GM12878 (cell line): ENCODE measurements around the gene ZDHHC3. TPM values are rescaled to one million over a fixed set of nuclear protein-coding genes. Genes with fewer than 3 reads are reported as not detected.

ENCODE experiments used
- ATAC-seq: fragments of 200-7000 bp; cut with Tn5 transposase; 3 replicates; pipeline ENCODE4 v1.9.1; 2020; ENCODE audit warnings: mild to moderate bottlenecking, moderate library complexity
- BruUV-seq: library from RNA; stranded (reverse); fragments of 400-500 nt; replicated peaks from 2 replicates; lab custom pipeline; 2021; lab: Mats Ljungman, UMichigan
- CTCF ChIA-PET: fragments of 300-600 bp; sonication (Branson Sonifier 250); formaldehyde crosslinking; extraction: SDS; loops from one replicate; lab custom pipeline; 2021; ENCODE audit warnings: inconsistent platforms; lab: Yijun Ruan, JAX
- POLR2A ChIA-PET: fragments of 350-600 bp; formaldehyde crosslinking; extraction: SDS; loops from one replicate; lab custom pipeline; 2021; ENCODE audit warnings: inconsistent platforms; lab: Charles Lee
- RAD21 ChIA-PET: fragments of 300-600 bp; sonication (Branson Sonifier 250); formaldehyde crosslinking; loops from one replicate; lab custom pipeline; 2023; ENCODE audit warnings: antibody characterized with exemption; ENCODE audit not compliant: unreplicated experiment; lab: Charles Lee
- SMC1A ChIA-PET: fragments of 300-600 bp; sonication (Branson Sonifier 250); formaldehyde crosslinking; loops from one replicate; lab custom pipeline; 2023; ENCODE audit not compliant: unreplicated experiment, uncharacterized antibody; lab: Charles Lee
- DNase-seq: peaks from one replicate; pipeline ENCODE4 v3.0.0-alpha.2; 2011; ENCODE audit warnings: low read depth, low spot score
- FAIRE-seq: peaks from 3 replicates; lab custom pipeline; 2011; peaks lifted over from hg19 to GRCh38; lab: Jason Lieb, UNC
- H2AFZ ChIP-seq: 2 replicates; pipeline ENCODE4 v1.6.0; 2011; ENCODE audit warnings: low read depth, low read length, control low read depth; ENCODE audit not compliant: control insufficient read depth
- H3K27ac ChIP-seq: 2 replicates; pipeline ENCODE4 v1.5.1; 2011; ENCODE audit warnings: control low read depth; ENCODE audit not compliant: control insufficient read depth, insufficient read depth
- H3K27me3 ChIP-seq, 2 experiments: replicated peaks in 1 of 2; 2 replicates each; pipeline versions ENCODE4 v1.6.0 to v1.6.1; 2011; ENCODE audit warnings: low read length in 1 of 2; ENCODE audit not compliant: control insufficient read depth in 2 of 2, insufficient read depth in 2 of 2
- H3K36me3 ChIP-seq, 2 experiments: 2 replicates each; pipeline ENCODE4 v1.5.1; 2011; ENCODE audit warnings: low read length in 1 of 2; ENCODE audit not compliant: control insufficient read depth in 2 of 2, insufficient read depth in 2 of 2
- H3K4me1 ChIP-seq: 2 replicates; pipeline ENCODE4 v1.6.1; 2011; ENCODE audit warnings: mild to moderate bottlenecking, low read length, moderate library complexity, mixed read lengths; ENCODE audit not compliant: control insufficient read depth, insufficient read depth
- H3K4me2 ChIP-seq: 2 replicates; pipeline ENCODE4 v1.6.0; 2011; ENCODE audit warnings: control low read depth; ENCODE audit not compliant: control insufficient read depth, insufficient read depth
- H3K4me3 ChIP-seq: fragments of 200-600 bp; sonication (generic); 2 replicates; pipeline ENCODE4 v1.5.1; 2016
- H3K79me2 ChIP-seq: 2 replicates; pipeline ENCODE4 v1.6.0; 2011; ENCODE audit warnings: low read length; ENCODE audit not compliant: control insufficient read depth, insufficient read depth
- H3K9ac ChIP-seq: 2 replicates; pipeline ENCODE4 v1.8.0; 2011; ENCODE audit warnings: low read length, control low read depth, mixed read lengths; ENCODE audit not compliant: control insufficient read depth, insufficient read depth
- H3K9me3 ChIP-seq: replicated peaks from 3 replicates; pipeline ENCODE4 v1.5.1; 2011; ENCODE audit warnings: mild to moderate bottlenecking, low read length; ENCODE audit not compliant: control insufficient read depth, insufficient read depth
- H4K20me1 ChIP-seq: 2 replicates; pipeline ENCODE4 v1.6.0; 2011; ENCODE audit not compliant: control insufficient read depth, insufficient read depth
- BHLHE40 ChIP-seq, 2 experiments: fragments of 450-650 bp in 1 of 2; IDR thresholded peaks; 2 replicates each; pipeline ENCODE4 v1.6.1; 2011 to 2017; ENCODE audit warnings: low read depth in 2 of 2, borderline replicate concordance in 1 of 2, improper control_type of control experiment in 1 of 2, low read length in 1 of 2, mild to moderate bottlenecking in 1 of 2
- MYC ChIP-seq: IDR thresholded peaks from 2 replicates; pipeline ENCODE4 v1.6.1; 2011; ENCODE audit warnings: mild to moderate bottlenecking, low read length, moderate library complexity, inconsistent platforms; ENCODE audit not compliant: insufficient read depth, insufficient replicate concordance, insufficient read length, severe bottlenecking
- REST ChIP-seq: IDR thresholded peaks from 2 replicates; pipeline ENCODE4 v1.6.1; 2012; ENCODE audit warnings: mild to moderate bottlenecking, low read depth, low read length
- RUNX3 ChIP-seq: IDR thresholded peaks from 2 replicates; pipeline ENCODE4 v1.6.1; 2012; ENCODE audit warnings: low read length, inconsistent platforms
- SMAD1 ChIP-seq: fragments of 450-650 bp; IDR thresholded peaks from 2 replicates; pipeline ENCODE4 v1.6.1; 2018; ENCODE audit warnings: mild to moderate bottlenecking, low read depth; ENCODE audit not compliant: partially characterized antibody
- SMC3 ChIP-seq: IDR thresholded peaks from 2 replicates; pipeline ENCODE4 v1.6.1; 2011; ENCODE audit warnings: low read length, improper control_type of control experiment, borderline replicate concordance
- SP1 ChIP-seq: IDR thresholded peaks from one replicate; pipeline ENCODE4 v1.6.1; 2011; ENCODE audit warnings: low read depth, low read length
- SPI1 ChIP-seq: IDR thresholded peaks from 2 replicates; pipeline ENCODE4 v1.6.1; 2011; ENCODE audit warnings: low read depth, mild to moderate bottlenecking, low read length, moderate library complexity, borderline replicate concordance; ENCODE audit not compliant: insufficient read depth
- WGBS: methylation state at CpG from one replicate; pipeline ENCODE4 v1.1.6; 2016; ENCODE audit warnings: low lambda C conversion rate; ENCODE audit not compliant: insufficient replicate concordance, insufficient coverage; ENCODE audit errors: missing lambda C conversion rate; 5-methylcytosine and 5-hydroxymethylcytosine counted together
- in situ Hi-C: fragments of 300-500 bp; cut with MboI; formaldehyde crosslinking; loops from 9 replicates; pipeline ENCODE4 v1.14.3; 2018; ENCODE audit warnings: mixed read lengths
- intact Hi-C: fragments of 100-400 bp; cut with micrococcal nuclease; formaldehyde crosslinking; loops from one replicate; pipeline ENCODE4 v1.14.2; 2022; ENCODE audit not compliant: unreplicated experiment
- polyA plus RNA-seq, 11 experiments: library from polyadenylated mRNA; depleted of rRNA in 4 of 11; unstranded in 6 of 11; stranded (reverse) in 5 of 11; fragments of >200 nt; fragmentation: Nextera tagmentation in 4 of 11; fragmentation: Illumina TruSeq in 1 of 11; extraction: Ambion mirVana in 4 of 11; extraction: Trizol in 1 of 11; gene quantifications; 1 replicate in 1 of 11; 2 replicates in 10 of 11; pipeline versions ENCODE4 v1.2.1 to v1.2.3, GENCODE V29; 2011 to 2016; ENCODE audit warnings: inconsistent platforms in 2 of 11, missing spikeins in 2 of 11, low read depth in 1 of 11
- total RNA-seq, 4 experiments: library from RNA; depleted of rRNA in 3 of 4; stranded (reverse); fragments of >200 nt in 3 of 4; fragmentation: Illumina TruSeq in 1 of 4; extraction: Trizol in 1 of 4; gene quantifications; 2 replicates each; pipeline versions ENCODE4 v1.2.1 to v1.2.3, GENCODE V29; 2013 to 2021
- TF ChIP-seq, protein P1 (sequence below): fragments of 450-650 bp; IDR thresholded peaks from 2 replicates; pipeline ENCODE4 v1.6.1; 2016; ENCODE audit warnings: mild to moderate bottlenecking, moderate library complexity, borderline replicate concordance

ZDHHC3 gene
- total and polyA plus RNA-seq, 10 of the 15 experiments (the other 5 are each of a cell fraction or from before 2014, with no cell fraction given): 6.8 to 79.1 (median 40.8) TPM

GRCh38 chr3:44887101-44887500 is 88.9 kb downstream of the ZDHHC3 start:
- Histone ChIP-seq H3K4me3 (no peak overlapping the region), H3K4me1 (no peaks in the 10 kb centered on the region), H3K27ac (no peak overlapping the region), H3K4me2 (no peak overlapping the region), H3K9me3 (no peaks in the 10 kb centered on the region), H3K79me2 (no peaks in the 10 kb centered on the region), H4K20me1 (no peaks in the 10 kb centered on the region), H3K36me3 (no peaks in the 10 kb centered on the region), H2AFZ (no peak overlapping the region), H3K27me3 (no peaks in the 10 kb centered on the region), H3K9ac (no peak overlapping the region)
- ATAC-seq (no peak), DNase-seq (no peak), FAIRE-seq (no peak)
- SMC1A ChIA-PET: interaction anchor here (1.3 kb wide), 1 partner anchor 11 kb away, joined by 4 read pairs; no protein-coding TSS in a partner anchor
- intact Hi-C loops: no loop called here
- RAD21 ChIA-PET: no interaction called here
- in situ Hi-C loops: no loop called here
- POLR2A ChIA-PET: no interaction called here
- CTCF ChIA-PET: no interaction called here
- WGBS: 16% methylated on average over 7 of the region's 7 CpGs
- no peak for TF ChIP-seq SMC3
- no peak for TF ChIP-seq SPI1
- TF ChIP-seq BHLHE40 (IDR thresholded peaks at IDR 0.05; ENCODE audit: borderline replicate concordance in 1 of 2, low read depth in 2 of 2, low read length in 1 of 2): no peak
- BruUV-seq: no TSS peak

DNA sequence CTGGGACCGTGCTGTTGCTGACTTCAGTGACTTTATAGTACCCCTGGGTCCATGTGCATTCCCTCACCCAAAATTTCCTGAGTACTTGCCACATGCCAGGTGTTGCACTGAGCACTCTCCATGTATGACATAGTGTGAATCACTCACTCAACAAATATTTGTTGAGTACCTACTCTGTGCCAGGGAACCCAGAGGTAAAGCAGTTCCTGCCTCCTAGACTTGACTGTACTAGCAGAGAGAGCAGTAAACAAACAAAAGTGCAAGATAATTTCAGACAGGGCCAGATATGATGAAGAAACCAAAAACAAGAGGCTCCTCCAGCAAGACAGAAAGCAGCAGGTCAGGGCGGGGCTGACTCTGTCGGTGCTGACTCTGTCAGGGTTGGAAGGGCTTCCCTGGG is 89.4 kb downstream of the ZDHHC3 start:
- DNase-seq: no peak
- H3K36me3 ChIP-seq: no peaks in the 10 kb centered on the region
- no peak overlapping the region for H3K27ac ChIP-seq
- H3K27me3 ChIP-seq: no peaks in the 10 kb centered on the region
- WGBS: 20% methylated on average over 3 of the region's 3 CpGs
- H2AFZ ChIP-seq: no peak overlapping the region
- ChIA-PET CTCF (no interaction called here), SMC1A (no interaction called here), POLR2A (no interaction called here), RAD21 (no interaction called here)
- no peak overlapping the region for H3K4me2 ChIP-seq
- no peak for FAIRE-seq
- no peaks in the 10 kb centered on the region for H3K79me2 ChIP-seq
- H3K4me1 ChIP-seq: no peaks in the 10 kb centered on the region
- intact Hi-C loops (no loop called here), in situ Hi-C loops (no loop called here)
- no peak overlapping the region for H3K4me3 ChIP-seq
- no peaks in the 10 kb centered on the region for H4K20me1 ChIP-seq
- no peaks in the 10 kb centered on the region for H3K9me3 ChIP-seq
- no TSS peak for BruUV-seq
- H3K9ac ChIP-seq: no peak overlapping the region
- ATAC-seq: no peak
- TF ChIP-seq SMAD1 (no peak), MYC (no peak), SP1 (no peak), REST (no peak), SPI1 (no peak), RUNX3 (no peak)
- TF ChIP-seq, protein P1, sequence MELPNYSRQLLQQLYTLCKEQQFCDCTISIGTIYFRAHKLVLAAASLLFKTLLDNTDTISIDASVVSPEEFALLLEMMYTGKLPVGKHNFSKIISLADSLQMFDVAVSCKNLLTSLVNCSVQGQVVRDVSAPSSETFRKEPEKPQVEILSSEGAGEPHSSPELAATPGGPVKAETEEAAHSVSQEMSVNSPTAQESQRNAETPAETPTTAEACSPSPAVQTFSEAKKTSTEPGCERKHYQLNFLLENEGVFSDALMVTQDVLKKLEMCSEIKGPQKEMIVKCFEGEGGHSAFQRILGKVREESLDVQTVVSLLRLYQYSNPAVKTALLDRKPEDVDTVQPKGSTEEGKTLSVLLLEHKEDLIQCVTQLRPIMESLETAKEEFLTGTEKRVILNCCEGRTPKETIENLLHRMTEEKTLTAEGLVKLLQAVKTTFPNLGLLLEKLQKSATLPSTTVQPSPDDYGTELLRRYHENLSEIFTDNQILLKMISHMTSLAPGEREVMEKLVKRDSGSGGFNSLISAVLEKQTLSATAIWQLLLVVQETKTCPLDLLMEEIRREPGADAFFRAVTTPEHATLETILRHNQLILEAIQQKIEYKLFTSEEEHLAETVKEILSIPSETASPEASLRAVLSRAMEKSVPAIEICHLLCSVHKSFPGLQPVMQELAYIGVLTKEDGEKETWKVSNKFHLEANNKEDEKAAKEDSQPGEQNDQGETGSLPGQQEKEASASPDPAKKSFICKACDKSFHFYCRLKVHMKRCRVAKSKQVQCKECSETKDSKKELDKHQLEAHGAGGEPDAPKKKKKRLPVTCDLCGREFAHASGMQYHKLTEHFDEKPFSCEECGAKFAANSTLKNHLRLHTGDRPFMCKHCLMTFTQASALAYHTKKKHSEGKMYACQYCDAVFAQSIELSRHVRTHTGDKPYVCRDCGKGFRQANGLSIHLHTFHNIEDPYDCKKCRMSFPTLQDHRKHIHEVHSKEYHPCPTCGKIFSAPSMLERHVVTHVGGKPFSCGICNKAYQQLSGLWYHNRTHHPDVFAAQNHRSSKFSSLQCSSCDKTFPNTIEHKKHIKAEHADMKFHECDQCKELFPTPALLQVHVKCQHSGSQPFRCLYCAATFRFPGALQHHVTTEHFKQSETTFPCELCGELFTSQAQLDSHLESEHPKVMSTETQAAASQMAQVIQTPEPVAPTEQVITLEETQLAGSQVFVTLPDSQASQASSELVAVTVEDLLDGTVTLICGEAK: no peak
